Measurements from ENCODE around the gene TCFL5. TPM values are rescaled to one million over a fixed set of nuclear protein-coding genes. Genes with fewer than 3 reads are reported as not detected.

The TCFL5 gene
- total and polyA plus RNA-seq, 2 donors (not counting 3 experiments of a cell fraction or from before 2014, with no cell fraction given), result 4.4 to 11.1 TPM

GRCh38 chr20:62800314-62801259 is 61.0 kb downstream of the TCFL5 start:
- no TSS peak for BruUV-seq (replicated peaks)
- TF ChIP-seq GATA2 (IDR thresholded peaks at IDR 0.05; ENCODE audit: insufficient read depth, insufficient read length, low read depth, low read length) (no peak), POLR2AphosphoS5 (IDR thresholded peaks at IDR 0.05; ENCODE audit: insufficient read depth, low read depth, low read length) (no peak), FOS (IDR thresholded peaks at IDR 0.05; ENCODE audit: borderline replicate concordance, insufficient read depth, low read length) (no peak), CTCF (IDR thresholded peaks at IDR 0.05; ENCODE audit: extremely low read depth in 1 of 2, insufficient read depth in 1 of 2, low read depth in 1 of 2, low read length in 2 of 2) (no peak), POLR2A (IDR thresholded peaks at IDR 0.05; ENCODE audit: low read depth, low read length) (no peak), JUN (IDR thresholded peaks at IDR 0.05; ENCODE audit: borderline replicate concordance, insufficient read depth, insufficient read length, low read depth) (no peak), MAX (IDR thresholded peaks at IDR 0.05; ENCODE audit: insufficient read depth, insufficient read length) (no peak)
- DNase-seq (ENCODE audit: low read depth, low spot score), result no peak
- H3K27ac ChIP-seq (ENCODE audit: insufficient read depth, low read depth, low read length), result no peak overlapping the region
- CTCF ChIA-PET, result no interaction called here
- H2AFZ ChIP-seq (ENCODE audit: low read depth, low read length), result no peak overlapping the region
- dilution Hi-C loops (cut with MboI; ENCODE audit: extremely low pct_ligation_motif_present, low sequenced_read_pairs), result no loop called here
- intact Hi-C loops (cut with micrococcal nuclease), result loop anchor here (10.0 kb wide), 1 partner anchor 416 kb away; the partner anchor contains the start of gene RPS21
- H3K4me2 ChIP-seq (ENCODE audit: insufficient read depth, low read length), result no peak overlapping the region
- no peaks in the 10 kb centered on the region for H3K9me1 ChIP-seq (replicated peaks; ENCODE audit: control insufficient read depth, extremely low read depth, insufficient read depth, low read length)
- peaks cover 11 to 12% of the 10 kb centered on the region in 2 experiments for H3K36me3 ChIP-seq (ENCODE audit: control insufficient read depth in 2 of 2, extremely low read depth in 1 of 2, insufficient read depth in 2 of 2, low read length in 2 of 2)
- peaks cover 10% of the 10 kb centered on the region for H3K4me1 ChIP-seq (ENCODE audit: control insufficient read depth, extremely low read depth, insufficient read depth, low read length)
- POLR2A ChIA-PET, result no interaction called here
- no peaks in the 10 kb centered on the region for H4K20me1 ChIP-seq (replicated peaks; ENCODE audit: control insufficient read depth, extremely low read depth, insufficient read depth, low read length)
- H3K9ac ChIP-seq (replicated peaks; ENCODE audit: extremely low read depth, insufficient read depth, low read length), result no peak overlapping the region
- H3K79me2 ChIP-seq (ENCODE audit: control insufficient read depth, insufficient read depth, low read length), result peaks cover 16% of the 10 kb centered on the region
- H3K27me3 ChIP-seq (ENCODE audit: control insufficient read depth in 2 of 2, insufficient read depth in 2 of 2, low read length in 2 of 2), result no peaks in the 10 kb centered on the region
- no peaks in the 10 kb centered on the region for H3K9me3 ChIP-seq (replicated peaks; ENCODE audit: control insufficient read depth, insufficient read depth, low read length)
- FAIRE-seq, result no peak
- H3K4me3 ChIP-seq (replicated peaks in 1 of 3; ENCODE audit: insufficient read depth in 1 of 3, low read depth in 1 of 3, low read length in 3 of 3), result no peak overlapping the region

All from endothelial cell of umbilical vein (primary cell).